Forelimb muscle (tissue), 1 donor: ENCODE data around the gene SERPINB12. TPM values are rescaled to one million over a fixed set of nuclear protein-coding genes. Genes with fewer than 3 reads are reported as not detected.

Experiments
- DNase-seq: peaks from one replicate; pipeline ENCODE4 v3.0.0-alpha.2; 2013; ENCODE audit warnings: low read depth
- polyA plus RNA-seq: library from polyadenylated mRNA; unstranded; fragments of 120-200 nt; gene quantifications from one replicate; pipeline ENCODE4 v1.2.1, GENCODE V29; 2013; ENCODE audit not compliant: insufficient read length

The SERPINB12 gene
- polyA plus RNA-seq, 1 donor = 0.53 TPM

DNA sequence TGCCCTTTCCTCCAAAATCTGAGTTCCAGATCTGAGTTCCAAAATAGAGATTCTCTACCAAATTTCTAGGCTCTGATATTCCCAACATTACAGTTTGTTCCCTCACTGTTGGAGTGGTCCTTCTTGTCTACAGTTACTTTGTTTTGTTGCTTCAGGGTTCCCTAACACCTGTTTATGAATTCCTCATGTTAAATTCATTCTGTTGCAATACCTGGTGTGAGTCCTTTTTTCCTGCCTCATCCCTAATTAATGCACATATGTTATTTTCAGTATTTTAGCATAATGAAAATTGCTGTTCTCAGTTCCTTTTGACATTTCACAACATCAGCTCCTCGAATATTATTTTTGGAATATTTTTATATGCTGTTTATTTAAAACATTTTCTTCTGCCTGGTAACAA lies 61.2 kb downstream of the SERPINB12 start:
- no peak for DNase-seq

DNA sequence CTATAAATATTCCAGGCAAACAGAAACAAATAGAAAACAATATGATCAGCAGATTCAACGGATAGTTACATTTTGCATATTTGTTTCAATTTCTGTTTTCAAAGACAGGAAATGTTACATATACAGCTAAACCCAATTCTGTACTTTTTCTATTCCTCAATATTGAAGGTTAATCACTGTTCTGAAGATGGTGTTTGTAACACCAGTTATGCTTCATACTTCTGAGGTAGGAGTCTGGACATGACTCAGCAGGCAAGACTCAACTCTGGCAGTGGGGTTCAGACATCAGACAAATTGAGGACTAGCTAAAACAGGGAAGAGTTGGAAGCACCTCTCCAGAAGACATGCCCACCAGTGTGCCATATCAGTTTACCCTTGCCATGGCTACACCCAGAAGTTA lies 61.6 kb downstream of the SERPINB12 start:
- DNase-seq = no peak

DNA sequence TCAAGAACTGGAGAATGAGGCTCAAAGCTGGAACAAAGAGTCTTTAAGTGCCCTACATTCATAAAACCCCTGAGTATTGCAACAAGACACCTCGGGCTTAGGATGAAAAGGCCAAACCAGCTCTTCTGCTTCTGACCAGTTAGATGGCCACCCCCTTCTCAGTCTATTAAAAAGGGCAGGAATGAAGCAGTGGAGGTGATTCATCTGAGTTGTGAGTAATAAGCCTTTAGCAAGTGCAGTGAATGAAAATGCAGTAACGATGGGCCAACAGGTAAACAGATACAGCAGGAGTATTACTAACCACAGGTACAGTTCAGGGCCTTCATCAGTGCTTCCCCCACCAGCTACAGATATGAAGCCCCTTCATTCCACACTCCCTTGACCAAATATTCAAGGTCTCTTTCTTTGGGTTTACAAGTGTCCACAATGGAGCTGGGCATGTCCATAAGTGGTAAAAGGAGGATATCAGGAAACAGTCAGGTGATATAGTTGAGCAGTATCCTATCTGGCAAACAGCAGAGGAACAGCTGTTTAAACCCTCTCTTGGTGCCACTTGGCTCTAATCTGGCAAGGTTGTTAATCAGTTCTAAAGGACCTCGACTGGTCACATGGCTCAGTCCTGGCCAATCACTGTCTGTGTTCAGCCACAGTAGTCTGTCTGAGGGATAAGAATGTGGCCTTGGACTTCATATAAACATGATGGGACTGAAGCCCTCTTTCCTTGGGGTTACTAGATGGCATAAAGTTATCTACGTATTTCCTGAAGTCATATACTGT lies 62.8 kb downstream of the SERPINB12 start:
- no peak for DNase-seq

DNA sequence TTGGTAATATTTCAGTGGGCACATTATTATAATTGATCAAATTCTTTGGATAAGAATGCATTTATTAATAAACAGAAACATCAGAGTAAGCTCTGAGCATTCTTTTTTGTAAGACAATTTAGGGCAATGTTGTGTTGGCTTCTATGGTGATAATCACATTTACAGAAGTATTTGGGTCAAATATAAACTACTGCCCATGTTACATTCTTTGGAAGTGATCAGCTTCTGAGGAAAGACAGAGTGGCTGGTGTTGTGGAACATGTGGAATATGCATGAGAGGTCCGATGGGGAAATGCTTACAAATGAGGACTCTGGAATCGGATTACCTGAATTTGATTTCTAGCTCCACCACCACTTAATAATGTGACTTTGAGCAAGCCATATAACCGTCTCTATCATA lies 64.4 kb downstream of the SERPINB12 start:
- no peak for DNase-seq

DNA sequence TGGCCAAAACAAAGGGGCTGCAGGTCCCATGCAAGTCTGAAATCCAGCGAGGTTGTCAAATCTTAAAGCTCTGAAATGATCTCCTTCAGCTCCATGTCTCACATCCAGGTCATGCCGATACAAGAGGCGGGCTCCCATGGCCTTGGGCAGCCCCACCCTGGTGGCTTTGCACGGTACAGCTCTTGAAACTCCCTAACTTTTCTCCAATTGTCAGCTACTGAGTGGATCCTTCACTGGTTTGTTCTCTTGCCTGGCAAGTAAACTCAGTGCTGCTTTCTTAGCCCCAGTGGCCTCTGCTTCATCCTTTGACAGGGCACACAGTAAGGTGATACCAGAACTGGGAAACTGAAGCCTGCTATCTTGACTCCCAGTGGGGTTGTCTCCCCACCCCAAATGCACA lies 71.3 kb downstream of the SERPINB12 start:
- no peak for DNase-seq

DNA sequence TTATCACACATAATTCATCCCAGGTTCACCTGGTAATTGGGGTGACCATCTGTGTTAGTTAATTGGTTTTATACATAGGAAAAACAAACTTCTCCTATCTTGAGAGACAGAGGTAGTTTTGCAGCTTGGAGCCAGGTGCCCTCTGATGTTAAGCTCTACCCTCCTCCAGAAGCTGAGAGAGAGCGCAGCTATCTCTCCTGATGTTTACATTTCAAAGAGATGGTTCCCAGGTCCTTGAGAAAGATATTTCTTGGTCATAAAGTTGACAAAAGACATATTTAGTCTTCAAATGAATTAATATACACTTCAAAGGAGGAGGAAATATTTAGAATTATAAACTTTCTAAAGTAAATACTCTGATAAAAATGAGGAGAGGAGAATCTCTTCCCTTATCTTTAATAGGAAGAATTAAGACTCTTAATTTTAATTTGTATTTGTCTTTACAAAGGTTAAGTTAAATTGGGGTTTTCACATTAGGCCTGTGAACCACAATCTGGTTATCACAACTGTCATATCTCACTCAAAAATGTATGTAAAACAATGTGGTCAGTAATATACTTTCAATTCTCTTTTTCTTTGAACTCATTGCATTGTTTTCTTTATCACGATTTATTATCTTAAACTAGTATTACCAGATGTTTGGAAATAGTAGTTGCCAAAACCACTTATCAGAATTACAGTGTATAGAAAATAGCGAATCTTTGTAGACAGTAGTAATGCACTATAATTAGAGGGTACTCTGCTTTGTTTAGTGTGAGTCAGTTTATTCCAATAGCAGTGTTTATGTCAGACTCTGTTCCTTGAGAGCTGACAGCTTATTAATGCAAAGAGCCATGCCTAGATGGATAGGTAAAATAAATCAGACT lies 75.1 kb downstream of the SERPINB12 start:
- no peak for DNase-seq

DNA sequence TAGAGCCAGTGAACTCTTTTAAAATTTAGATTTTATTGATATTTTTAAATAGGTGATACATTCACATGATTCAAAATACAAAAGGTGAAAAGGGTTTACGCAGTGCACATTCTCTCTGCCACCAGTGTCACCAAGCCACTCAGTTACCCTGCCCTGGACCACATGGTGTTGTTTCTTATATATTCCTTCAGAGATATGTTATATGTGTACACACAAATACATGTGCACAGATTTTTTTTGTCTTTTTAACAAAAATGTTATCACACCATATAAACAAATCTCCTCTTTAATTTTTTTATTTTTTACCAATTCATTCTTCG lies 75.7 kb downstream of the SERPINB12 start:
- DNase-seq = no peak

Other genes starting within 250 kb of the SERPINB12 start
- 13.1 TPM for gene BCL2, start 222.6 kb upstream of the SERPINB12 start, polyA plus RNA-seq
- 22.7 TPM for gene KDSR, start 175.2 kb upstream of the SERPINB12 start, polyA plus RNA-seq
- 24.1 TPM for gene VPS4B, start 119.9 kb upstream of the SERPINB12 start, polyA plus RNA-seq
- not detected for gene SERPINB5, start 65.4 kb upstream of the SERPINB12 start, polyA plus RNA-seq
- not detected for gene SERPINB13, start 45.0 kb downstream of the SERPINB12 start, polyA plus RNA-seq
- gene SERPINB4, start 101.9 kb downstream of the SERPINB12 start, polyA plus RNA-seq = not detected
- gene SERPINB3, start 119.5 kb downstream of the SERPINB12 start, polyA plus RNA-seq = not detected
- not detected for gene SERPINB11, start 160.6 kb downstream of the SERPINB12 start, polyA plus RNA-seq
- gene SERPINB7, start 233.0 kb downstream of the SERPINB12 start, polyA plus RNA-seq = not detected